ENCODE measurements around the gene UCP3.

The UCP3 gene

DNA sequence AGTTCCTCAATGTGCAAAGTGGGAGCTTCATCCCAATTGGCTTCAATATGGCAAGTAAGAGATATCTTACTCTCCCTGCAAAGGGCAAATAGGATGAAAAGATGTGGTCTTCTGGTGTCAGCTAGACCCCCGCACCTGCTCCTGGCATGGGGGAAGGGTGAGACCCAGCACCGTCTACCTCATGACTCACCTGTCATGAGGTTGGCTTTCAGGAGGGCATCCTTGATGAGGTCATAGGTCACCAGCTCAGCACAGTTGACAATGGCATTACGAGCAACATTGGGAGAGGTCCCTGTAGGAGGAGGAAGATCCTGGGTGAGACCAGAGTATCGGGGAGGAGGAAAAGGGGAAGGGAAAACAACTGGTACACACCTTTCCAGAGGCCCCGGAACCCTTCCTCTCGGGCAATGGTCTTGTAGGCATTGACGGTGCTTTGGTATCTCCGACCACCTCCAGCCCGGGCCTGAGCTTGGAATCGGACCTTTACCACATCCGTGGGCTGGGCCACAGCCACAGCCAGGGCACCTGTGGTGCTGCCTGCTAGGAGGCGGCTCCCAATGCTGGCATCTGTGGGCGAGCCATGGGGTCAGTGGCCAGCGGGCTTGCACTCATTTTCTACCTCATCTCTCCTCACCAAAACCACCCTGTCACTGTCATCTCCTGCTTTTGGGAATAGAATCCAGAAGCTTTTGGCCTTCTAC is 32.3 kb downstream of the UCP3 start:
- DNase-seq: no peak

- no peak for DNase-seq
Measured at GRCh38 chr11:73975479-73975757, 33.5 kb downstream of the UCP3 start.

- DNase-seq: no peak
Measured at GRCh38 chr11:73974604-73975478, 34.0 kb downstream of the UCP3 start.

- DNase-seq: no peak
Measured at GRCh38 chr11:73972620-73973449, 36.0 kb downstream of the UCP3 start.

DNA sequence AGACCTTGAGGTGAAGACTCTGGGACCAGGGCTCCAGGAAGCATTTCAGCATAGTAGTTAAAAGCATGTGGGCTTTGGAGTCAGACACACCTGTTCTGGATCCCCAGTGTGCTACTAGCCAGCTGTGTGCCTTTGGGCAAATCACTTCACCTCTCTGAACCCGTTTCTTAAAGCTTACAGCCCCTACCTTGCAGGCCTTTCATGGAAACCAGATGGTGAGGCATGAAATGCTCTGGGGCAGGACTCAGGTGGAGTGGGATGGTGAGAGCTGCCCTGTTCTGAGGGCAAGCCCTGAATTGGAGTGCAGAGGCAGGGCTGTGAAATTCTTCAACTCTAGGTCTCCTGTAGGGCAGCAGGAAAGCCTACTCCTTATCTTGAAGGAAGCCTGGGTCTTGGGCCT is 36.7 kb downstream of the UCP3 start:
- DNase-seq: no peak

GRCh38 chr11:73971175-73971719 is 37.6 kb downstream of the UCP3 start:
- DNase-seq: no peak

DNA sequence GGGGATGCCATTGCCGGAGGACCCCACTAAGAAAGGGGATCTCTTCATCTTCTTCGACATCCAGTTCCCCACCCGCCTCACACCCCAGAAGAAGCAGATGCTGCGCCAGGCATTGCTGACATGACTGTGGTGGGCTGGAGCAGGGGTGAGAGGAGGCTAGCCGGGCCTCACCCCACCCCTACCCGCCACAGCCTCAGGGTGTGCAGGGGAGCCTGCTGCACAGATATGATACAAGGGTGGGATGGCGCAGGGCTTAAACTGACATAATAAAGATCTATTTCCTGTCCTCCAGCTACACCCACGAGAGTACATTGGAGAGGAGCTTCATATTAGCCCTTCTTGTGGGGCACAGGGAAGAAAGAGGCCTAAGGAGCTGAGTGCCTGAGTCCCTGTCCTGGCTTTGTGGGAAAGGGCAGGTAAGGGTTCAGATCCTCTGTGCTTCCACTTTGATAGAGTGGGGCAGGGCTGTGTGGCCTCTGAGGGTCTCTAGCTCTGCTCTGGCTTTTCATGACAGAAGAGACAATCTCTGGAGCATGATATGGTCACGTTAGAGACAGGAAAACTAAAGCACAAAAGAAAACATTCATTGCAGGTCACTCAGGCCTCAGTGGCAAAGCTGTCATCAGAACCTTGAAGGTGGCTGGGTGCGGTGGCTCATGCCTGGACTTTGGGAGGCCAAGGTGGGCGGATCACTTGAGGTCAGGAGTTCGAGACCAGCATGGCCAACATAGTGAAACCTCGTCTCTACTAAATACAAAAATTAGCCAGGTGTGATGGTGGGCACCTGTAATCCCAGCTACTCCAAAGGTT is 38.7 kb downstream of the UCP3 start:
- DNase-seq: peak; percentile 50

GRCh38 chr11:73969091-73969490 is 39.8 kb downstream of the UCP3 start:
- no peak for DNase-seq

DNA sequence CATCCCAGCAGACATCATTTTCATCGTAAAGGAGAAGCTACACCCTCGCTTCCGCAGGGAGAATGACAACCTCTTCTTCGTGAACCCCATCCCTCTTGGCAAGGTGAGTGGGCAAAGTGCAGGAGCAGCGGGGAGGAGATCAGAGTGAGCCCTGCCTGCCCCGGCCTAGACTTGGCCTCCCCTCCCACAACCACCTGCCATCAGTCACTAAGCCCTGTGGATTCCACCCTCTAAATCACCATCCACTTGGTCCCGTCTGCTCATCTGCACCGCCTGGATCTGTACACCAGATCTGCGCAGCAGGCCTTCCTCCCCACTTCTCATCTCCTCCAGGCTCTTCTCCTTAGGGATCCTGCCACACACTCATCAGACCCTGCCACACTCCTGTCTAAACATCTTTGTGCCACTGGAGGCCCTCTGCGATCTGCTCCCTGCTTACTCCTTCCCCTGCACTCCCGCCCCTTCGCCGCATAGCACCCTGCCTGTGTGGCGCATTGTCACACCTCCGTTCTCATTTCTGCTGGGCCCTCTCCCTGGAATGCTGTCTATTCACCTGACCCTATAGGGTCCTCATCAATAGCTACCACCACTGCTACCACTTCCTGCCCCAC is 40.4 kb downstream of the UCP3 start:
- no peak for DNase-seq

DNA sequence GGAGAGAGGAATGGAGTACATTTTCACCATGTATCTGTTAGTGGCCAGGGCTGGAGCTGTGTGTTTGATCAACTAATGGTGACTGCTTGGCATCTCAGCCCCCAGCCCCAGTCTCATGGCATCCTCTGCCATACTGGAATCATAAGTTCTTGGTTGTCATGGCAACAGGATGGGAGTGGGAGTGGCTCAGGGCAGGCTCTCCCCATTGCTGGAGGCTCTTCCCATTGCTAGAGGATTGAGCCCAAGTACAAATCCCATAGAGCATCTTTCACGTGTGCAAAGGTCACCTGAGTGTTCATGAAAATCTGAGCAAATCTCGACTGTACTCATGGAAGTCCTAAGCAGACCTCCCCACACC is 43.1 kb downstream of the UCP3 start:
- DNase-seq: no peak

DNA sequence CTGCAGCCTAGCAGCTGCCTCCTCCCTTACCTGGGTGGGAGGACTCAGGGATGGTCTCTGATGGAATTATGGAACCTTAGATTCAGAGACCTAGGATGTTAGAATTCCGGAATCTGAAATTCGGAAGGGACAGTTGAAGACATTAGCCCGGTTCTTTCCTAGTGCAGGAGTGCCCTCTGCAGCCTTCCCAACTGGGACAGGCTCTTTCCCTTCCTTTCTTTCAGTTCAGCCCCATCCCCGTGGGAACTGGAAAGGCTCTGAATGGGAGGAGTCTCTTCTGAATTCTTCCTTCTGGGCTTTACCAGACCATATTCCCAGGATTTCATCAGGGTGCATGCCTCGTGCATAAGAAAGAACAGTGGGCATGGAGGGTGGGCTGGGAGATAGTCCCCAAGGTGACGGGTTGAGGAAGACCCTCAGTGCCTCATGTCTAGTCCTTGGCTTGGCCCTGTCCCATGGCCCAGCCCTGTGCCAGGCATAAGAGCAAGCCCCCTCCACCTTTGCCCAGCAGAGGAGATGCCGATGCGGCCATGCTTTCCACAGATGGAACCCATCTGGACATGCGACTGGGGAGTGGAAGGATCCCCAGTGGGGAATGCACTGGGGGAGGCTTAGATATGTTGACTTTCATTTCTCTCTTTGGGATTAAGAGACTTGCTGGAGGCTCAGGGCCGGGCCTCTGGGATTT is 43.7 kb downstream of the UCP3 start:
- DNase-seq: no peak

- DNase-seq: no peak
Measured at GRCh38 chr11:73963861-73964260, 45.0 kb downstream of the UCP3 start.

DNA sequence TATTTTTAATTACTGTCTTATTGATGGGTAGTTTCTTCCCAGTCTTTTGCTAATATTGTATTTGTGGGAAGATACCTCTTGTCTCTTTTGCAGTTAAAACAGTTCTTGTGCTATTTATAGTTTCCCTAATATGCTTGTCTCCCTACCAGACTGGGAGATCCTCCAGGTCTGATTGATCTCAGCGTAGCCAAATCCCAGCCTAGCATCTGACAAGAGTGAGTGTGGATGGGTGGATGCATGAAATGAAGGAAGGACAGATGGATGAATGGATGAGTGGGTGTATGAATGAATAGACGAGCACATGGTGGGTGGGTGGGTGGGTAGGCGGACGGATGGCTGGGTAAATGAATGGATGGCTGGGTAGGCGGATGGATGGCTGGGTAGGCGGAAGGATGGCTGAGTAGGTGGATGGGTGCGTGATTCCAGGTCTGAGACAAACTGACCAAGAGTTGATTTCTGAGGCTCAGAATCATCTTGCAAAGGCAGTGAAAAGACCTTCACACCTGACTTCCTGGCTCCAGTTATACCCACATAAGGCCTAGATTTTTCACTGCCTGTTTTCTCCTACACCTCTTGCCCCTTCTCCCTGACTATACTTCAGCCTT is 46.7 kb downstream of the UCP3 start:
- no peak for DNase-seq

DNA sequence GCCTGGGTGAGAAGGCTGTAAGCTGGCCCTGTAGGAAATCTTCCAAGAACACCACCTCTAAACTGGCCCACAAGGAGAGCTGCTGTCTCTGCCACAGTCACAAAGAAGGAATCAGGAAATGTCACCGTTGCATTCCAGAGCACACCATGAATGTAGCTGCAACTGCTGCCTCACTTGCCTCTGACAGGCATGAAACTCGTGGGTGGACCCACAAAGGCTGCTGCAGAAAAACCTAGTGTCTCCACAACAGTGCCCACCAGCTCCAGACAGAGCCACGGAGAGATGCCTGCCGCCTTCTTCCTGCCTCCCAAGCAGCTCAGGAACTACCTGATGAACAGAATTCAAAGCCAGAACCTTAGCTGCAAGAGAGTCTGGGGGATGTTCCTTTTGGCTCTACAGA is 47.6 kb downstream of the UCP3 start:
- no peak for DNase-seq

DNA sequence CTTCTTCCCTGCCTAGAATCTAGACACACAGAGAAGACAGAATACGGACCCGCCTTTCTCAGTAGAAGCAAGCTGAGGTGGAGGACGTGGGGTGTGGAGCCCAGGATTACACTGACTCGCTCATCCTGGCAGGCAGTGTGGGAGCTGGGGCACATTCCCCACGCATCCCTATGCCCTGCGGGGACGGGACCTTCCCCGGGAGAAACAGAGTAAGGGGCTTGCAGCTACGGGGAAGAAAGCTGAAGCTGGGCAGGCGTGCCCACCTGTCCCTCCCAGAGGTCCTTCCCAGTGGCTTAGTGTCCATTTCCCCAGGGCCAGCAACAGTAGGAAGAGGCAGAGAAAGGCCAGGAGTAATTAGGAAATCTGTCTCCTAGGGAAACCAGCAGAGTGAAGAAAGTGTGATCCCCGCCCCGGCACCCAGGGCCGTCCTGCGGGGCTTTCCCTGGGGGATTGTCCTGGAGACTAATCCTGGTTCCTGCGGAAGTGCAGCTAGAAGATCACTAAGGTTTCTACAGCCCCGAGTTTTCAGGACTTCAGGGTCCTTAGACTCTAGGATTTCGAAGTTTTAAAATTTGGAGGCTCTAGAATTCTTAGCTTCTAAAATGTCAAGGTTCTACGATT is 50.3 kb downstream of the UCP3 start:
- no peak for DNase-seq

- DNase-seq: no peak
Measured at GRCh38 chr11:73957654-73958361, 51.1 kb downstream of the UCP3 start.

DNA sequence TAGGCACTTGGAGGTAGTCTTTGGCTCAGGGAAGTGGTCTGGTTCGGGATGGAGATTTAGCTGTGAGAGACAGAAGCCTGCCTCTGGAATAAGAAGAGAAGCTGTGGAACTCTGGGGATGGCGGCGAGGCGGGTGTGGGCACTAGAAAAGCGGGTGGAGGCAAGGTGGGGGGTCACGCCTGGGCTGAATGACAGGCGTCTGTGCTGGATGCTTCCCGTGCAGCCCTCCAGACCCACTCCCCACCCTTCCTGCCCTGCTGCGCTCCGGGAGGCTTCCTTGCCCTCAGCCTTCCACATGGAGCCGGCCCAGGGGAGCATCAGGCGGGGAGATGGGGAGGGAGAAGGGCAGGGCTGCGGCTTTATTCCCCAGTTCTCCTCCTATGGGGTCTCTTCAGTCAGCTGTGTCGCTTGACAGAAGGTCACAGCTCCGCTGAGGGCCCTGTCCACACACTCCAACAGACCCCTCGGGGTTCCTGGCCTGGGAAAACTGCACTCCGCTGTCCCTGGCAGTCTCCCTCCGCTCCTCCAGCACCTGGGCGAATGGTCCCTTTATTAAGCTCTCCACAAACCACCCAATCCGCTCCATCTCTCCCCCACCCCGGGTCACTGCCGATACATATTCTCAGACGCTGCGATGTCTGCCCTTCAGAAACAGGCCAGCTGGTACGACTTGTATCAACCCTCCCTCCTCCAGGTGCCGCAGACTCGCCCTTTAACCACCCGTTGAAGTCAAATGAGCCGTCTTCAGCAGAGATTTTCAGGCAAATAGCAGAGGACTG is 51.8 kb downstream of the UCP3 start:
- DNase-seq: no peak

DNA sequence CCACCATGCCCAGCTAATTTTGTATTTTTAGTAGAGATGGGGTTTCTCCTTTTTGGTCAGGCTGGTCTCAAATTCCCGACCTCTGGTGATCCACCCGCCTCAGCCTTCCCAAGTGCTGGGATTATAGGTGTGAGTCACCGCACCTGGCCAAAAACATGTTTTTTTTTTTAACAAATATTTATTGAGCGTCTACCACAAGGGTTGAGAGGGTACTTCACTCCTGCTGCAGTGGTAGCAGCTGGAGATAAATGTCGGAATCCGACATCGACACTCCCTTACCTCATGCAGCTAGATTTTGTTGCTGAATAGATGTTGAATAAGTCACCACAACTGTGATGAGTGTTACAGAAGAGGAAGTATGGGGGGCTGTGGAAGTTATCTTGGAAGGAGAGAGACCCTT is 57.1 kb downstream of the UCP3 start:
- no peak for DNase-seq

Data from activated gamma-delta T cell treated with Interleukin-2 at 50 U/mL for 16 hours (primary cell).